Prostate gland (tissue), 2 donors: ENCODE data around the gene CEBPG.
A peak's percentile ranks its signal among the peaks of the same experiment; 100 is the strongest.

ENCODE experiments used
- POLR2A ChIP-seq: fragments of 450-650 bp; IDR thresholded peaks from one replicate; pipeline ENCODE4 v1.6.1; 2016; ENCODE audit warnings: antibody characterized with exemption, mild to moderate bottlenecking
- POLR2AphosphoS5 ChIP-seq: sonication (generic); formaldehyde crosslinking; IDR thresholded peaks from one replicate; pipeline ENCODE4 v1.6.1; 2017; ENCODE audit warnings: antibody characterized with exemption
- TF ChIP-seq, protein P1 (sequence below), 4 experiments: fragments of 200-600 bp in 2 of 4; fragments of 450-650 bp in 2 of 4; sonication (generic) in 2 of 4; IDR thresholded peaks; 1 replicate in 3 of 4; 2 replicates in 1 of 4; pipeline ENCODE4 v1.5.1; 2016 to 2019; ENCODE audit warnings: antibody characterized with exemption in 4 of 4, mild to moderate bottlenecking in 2 of 4, moderate library complexity in 2 of 4

DNA sequence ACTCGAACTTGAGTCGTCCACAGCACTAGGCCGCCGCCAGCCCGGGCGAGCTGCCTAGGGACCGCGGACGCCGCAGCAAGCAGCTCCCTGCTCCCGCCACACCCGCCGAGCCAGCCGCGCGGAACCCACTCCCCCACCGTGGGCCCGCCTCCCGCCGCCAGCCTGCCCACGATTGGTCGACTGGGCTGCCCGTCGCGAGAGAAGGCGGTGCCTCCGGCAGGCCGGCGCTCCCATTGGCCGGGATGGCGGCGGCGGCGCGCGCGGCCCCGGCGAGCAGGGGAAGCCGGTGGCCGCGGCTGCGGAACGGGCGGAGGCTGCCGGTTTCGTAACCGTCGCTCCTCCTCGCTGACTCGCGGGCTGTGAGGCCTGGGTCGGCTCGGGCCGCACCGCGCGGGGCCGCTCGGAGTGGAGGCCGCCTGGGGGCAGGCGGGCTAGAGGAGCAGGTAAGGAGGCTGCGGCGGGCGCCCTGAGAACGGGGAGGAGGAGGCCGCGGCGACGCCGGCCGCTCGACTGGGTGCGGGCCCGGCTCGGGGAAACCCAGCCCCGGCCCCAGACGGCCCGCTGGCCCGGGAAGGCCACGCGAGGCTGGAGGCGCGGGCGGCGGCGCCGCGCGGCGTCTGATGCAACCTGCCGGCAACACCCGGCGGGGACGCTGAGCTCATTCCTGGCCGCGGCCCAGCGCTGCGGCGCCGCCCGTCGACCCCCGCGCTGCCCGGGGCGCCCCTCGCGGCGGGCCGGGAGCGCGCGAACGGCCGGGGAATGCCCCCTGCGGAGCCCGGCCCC is at the start of gene CEBPG:
- TF ChIP-seq, protein P1, sequence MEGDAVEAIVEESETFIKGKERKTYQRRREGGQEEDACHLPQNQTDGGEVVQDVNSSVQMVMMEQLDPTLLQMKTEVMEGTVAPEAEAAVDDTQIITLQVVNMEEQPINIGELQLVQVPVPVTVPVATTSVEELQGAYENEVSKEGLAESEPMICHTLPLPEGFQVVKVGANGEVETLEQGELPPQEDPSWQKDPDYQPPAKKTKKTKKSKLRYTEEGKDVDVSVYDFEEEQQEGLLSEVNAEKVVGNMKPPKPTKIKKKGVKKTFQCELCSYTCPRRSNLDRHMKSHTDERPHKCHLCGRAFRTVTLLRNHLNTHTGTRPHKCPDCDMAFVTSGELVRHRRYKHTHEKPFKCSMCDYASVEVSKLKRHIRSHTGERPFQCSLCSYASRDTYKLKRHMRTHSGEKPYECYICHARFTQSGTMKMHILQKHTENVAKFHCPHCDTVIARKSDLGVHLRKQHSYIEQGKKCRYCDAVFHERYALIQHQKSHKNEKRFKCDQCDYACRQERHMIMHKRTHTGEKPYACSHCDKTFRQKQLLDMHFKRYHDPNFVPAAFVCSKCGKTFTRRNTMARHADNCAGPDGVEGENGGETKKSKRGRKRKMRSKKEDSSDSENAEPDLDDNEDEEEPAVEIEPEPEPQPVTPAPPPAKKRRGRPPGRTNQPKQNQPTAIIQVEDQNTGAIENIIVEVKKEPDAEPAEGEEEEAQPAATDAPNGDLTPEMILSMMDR (IDR thresholded peaks at IDR 0.05), result peak in 1 of 4 experiments; percentile 45
- TF ChIP-seq POLR2A (peak; percentile 90), POLR2AphosphoS5 (peak; percentile 58)
